GM12873 (cell line): ENCODE measurements around the gene HOXB9.

Experiments used
- CTCF ChIP-seq: IDR thresholded peaks from 2 replicates; pipeline ENCODE4 v1.5.1; 2012; ENCODE audit warnings: low read depth, mild to moderate bottlenecking, moderate library complexity, low read length, control low read depth; ENCODE audit not compliant: insufficient read depth; ENCODE audit errors: missing control alignments

Gene HOXB9

GRCh38 chr17:48610282-48611211, 15.6 kb downstream of the HOXB9 start, which contains the start of gene HOXB7:
HOXB7 (minus strand) TSS chr17:48611017; CDS start chr17:48610918, 99 bp downstream.
- TF ChIP-seq CTCF = no peak

GRCh38 chr17:48609759-48610281, 16.3 kb downstream of the HOXB9 start:
- TF ChIP-seq CTCF = no peak

GRCh38 chr17:48609033-48609432, 17.1 kb downstream of the HOXB9 start:
- TF ChIP-seq CTCF = no peak

- TF ChIP-seq CTCF = no peak
Measured at GRCh38 chr17:48608494-48608834, 17.7 kb downstream of the HOXB9 start.

- TF ChIP-seq CTCF = no peak
Measured at GRCh38 chr17:48606892-48607614, 19.1 kb downstream of the HOXB9 start.

GRCh38 chr17:48605991-48606891, 19.9 kb downstream of the HOXB9 start:
- TF ChIP-seq CTCF = no peak
